GM19099 (cell line): Measurements from ENCODE around the gene ZSCAN5B.
"Not testable (repeated sequence)": the region's sequence is repeated elsewhere in the genome, so short reads cannot be mapped to it uniquely, and the experiment has no call there.

ENCODE experiments used
- POLR2A ChIP-seq: IDR thresholded peaks from 3 replicates; pipeline ENCODE4 v1.6.1; 2011; ENCODE audit warnings: low read depth; ENCODE audit not compliant: insufficient read length; ENCODE audit errors: extremely low read depth

ZSCAN5B gene

GRCh38 chr19:56197646-56198045, at the start of gene ZSCAN5B:
TSS of gene ZSCAN5B (minus strand) at chr19:56197783. CDS start at chr19:56193052, 4,731 bp downstream.
- not testable (repeated sequence) for TF ChIP-seq POLR2A

DNA sequence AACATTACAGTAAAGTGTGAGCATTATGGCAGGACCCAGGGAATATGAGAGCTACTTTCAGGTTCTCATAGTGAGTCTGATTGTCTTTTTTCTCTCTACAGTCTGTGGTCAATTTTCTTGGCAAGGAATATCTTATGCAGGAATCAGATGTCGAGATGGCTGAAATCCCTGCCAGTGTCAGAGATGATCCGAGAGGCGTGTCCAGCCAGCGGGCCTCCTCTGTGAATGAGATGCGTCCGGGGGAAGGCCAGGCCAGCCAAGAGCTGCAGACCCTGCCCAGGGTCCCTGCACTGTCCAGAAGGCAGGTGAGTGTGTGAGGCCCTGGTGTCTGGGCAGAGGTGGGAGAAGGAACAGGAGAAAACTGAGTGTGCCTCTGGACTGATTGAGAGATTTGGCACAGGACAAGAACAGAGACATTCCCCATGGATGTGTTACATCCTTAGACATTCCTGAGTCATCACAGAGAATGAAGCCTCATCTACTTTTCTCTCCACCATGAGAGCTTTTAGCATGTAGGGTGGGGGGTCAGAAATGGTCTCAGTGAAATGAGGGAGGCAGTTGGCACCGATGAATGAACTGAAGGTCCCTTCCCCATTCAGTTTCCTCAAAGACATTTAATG, 47.6 kb upstream of the ZSCAN5B start:
- no peak for TF ChIP-seq POLR2A

DNA sequence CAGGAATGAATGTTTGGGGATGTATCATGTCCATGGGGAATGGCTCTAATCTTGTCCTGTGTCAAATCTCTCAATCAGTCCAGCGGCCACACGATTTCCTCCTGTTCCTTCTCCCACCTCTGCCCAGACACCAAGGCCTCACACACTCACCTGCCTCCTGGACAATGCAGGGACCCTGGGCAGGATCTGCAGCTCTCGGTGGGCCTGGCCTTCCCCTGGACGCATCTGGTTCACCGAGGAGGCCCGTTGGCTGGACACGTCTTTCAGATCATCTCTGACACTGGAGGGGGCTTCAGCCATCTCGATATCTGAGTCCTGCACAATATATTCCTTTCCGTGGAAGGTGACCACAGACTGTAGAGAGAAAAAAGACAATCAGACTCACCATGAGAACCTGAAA, 25.9 kb upstream of the ZSCAN5B start:
- no peak for TF ChIP-seq POLR2A

- no peak for TF ChIP-seq POLR2A
These were observed 25.3 kb upstream of the ZSCAN5B start for GRCh38 chr19:56222901-56223300.

DNA sequence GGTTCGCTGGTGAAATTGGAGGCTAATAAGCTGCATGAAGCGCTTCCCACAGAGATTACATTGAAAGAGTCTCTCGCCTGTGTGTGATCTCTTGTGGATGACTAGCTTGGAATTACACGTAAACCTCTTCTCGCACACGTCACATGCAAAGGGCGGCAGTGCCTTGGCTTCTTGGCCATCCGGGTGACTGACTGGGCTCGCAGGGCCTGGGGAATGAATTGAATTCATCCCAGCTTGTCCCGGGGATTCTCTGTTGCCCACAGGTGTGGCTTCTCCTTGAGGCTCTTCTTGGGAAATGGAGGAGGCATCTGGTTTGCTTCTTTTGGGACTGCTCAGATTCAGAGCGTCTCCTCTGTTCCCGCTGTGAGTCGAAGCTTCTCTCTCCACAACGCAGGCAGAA, 24.3 kb upstream of the ZSCAN5B start:
- no peak for TF ChIP-seq POLR2A

DNA sequence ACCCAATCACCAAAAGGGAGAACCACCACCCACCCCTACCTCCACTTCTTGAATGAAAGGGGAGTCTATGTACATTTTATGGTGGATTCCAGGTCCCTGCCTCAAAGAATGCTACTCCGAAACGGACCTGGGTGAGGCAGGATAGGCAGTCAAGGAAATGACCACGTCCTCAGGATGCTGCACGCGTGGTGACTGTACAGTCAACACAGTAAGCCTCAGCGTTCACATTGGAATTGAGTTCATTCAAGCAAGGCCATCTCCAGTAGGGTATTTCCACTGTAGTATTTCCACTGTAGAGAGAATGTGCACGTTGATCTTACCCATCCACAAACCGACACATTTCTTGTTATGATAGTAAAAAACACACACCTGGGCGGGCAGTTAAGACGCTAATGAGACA, 21.4 kb upstream of the ZSCAN5B start:
- no peak for TF ChIP-seq POLR2A

DNA sequence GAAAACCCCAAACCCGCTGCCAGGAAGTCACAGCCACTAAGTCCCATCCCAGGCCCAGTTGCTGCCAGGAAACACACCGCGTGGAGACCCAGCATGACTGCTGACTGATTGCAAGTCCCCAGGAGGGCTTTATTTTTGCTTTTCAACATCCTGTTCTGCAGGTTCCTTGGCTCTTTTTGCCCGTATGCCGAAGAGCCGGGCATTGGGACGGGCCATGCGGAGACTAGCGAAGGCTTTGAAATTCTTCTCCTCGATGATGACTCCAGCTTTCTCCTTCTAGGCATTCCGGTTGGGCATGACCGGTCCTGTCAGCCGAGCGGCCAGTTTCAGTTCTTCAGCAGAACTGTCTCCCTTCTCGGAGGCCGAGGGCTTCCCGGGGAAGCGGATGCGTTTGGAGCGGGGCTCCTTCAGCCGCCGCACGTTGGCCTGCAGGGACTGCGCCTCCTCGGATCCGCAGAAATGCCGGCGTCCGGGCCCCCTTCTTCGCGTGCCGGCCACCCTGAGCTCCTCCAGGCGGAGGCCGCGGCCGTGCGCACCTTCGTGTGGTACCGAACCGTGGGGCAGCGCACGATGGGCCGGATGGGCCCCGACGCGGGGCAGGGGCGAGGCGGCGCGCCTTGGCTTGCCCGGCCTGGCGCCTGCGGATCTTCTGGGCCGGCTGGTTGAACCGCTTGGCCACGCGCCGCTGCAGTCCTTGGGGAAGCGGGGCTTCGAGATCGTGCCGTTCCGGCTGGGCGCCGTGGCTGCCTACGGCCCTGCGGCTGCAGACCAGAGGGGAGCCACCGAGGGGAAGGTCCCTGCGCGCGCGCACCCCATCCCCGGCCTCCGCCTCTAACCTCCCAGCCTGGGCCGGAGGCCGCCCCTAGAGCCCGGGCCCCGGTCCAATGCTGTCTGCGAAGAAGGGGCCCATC, 19.7 kb upstream of the ZSCAN5B start:
- TF ChIP-seq POLR2A, result no peak

GRCh38 chr19:56211718-56212117, 14.1 kb upstream of the ZSCAN5B start:
- TF ChIP-seq POLR2A, result no peak

DNA sequence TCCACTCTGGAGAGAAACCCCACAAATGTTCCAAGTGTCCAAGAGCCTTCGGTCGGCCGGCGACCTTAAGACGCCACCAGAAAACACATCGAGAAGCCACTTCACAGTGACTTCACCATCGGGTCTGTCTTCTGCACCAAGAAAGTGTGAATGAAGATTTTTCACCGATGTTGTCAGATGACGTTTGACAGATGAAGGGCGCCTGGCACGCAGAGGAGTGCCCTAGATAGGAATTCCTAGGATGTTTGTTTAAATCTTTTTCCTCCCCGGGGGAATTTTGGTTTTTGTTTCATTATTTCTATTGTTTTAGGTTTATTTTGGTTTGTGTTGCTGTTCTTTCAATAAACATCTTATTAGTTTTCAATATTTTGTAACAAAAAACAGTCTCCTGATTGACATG, 11.5 kb upstream of the ZSCAN5B start:
- TF ChIP-seq POLR2A, result no peak

DNA sequence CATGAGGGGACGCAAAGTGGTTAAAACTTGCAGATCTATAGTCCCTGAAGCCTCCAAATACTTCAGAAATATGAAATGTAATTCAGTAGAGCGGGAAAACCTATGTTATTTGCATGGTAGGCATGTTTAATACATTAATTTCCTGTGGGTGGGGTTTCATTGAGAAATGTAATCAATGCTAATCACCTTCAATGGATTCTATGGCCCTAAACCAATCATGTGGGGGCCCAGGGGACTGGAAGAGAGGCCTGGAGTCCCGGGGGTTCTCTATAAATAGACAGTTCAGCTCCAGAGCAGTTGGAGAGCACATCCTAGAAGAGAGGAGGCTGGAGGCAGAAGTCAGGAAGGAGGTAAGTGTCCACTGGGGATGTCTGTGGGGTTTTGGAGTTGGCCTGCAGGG, 4.4 kb upstream of the ZSCAN5B start, which contains the start of gene ZSCAN5C:
ZSCAN5C (plus strand) TSS at position 301 of the 400 bp plus-strand sequence. CDS start 3,641 bp downstream, outside the sequence.
- no peak for TF ChIP-seq POLR2A

- no peak for TF ChIP-seq POLR2A
These were observed 2.1 kb upstream of the ZSCAN5B start for GRCh38 chr19:56199687-56200086.

- no peak for TF ChIP-seq POLR2A
These were observed 3.5 kb downstream of the ZSCAN5B start for GRCh38 chr19:56193981-56194640.

GRCh38 chr19:56191711-56192110, 5.9 kb downstream of the ZSCAN5B start:
- TF ChIP-seq POLR2A, result no peak

- no peak for TF ChIP-seq POLR2A
These were observed 6.5 kb downstream of the ZSCAN5B start for GRCh38 chr19:56191115-56191514.

DNA sequence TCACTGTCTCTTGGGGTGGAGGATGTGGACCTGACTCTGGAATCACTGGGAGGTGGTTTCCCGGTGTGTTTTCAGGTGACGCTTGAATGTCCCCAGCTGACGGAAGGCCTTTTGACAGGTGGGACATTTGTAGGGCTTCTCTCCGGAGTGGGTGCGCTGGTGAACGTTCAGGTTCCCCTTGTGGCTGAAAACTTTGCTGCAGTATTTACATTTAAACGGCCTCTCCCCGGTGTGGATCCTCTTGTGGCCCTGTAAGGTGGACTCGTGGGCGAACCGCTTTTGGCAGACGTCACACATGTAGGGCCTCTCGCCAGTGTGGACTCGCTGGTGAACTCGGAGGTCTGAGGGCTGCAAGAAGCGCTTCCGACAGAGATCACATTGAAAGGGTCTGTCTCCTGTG, 7.8 kb downstream of the ZSCAN5B start:
- TF ChIP-seq POLR2A, result no peak
